HG03135 (cell line): ENCODE results near the gene COL20A1.

Experiments used
- ATAC-seq: cut with Tn5 transposase; IDR thresholded peaks from one replicate; pipeline ENCODE4 v1.9.1; 2021; ENCODE audit warnings: mild to moderate bottlenecking, moderate library complexity; ENCODE audit not compliant: unreplicated experiment

Gene COL20A1

GRCh38 chr20:63346131-63347080 lies 53.4 kb downstream of the COL20A1 start:
- ATAC-seq: no peak

- no peak for ATAC-seq
Measured at GRCh38 chr20:63347081-63347741, 54.2 kb downstream of the COL20A1 start.

- no peak for ATAC-seq
Measured at GRCh38 chr20:63347950-63348827, 55.2 kb downstream of the COL20A1 start.

GRCh38 chr20:63348828-63349515 lies 56.0 kb downstream of the COL20A1 start:
- ATAC-seq: no peak

- no peak for ATAC-seq
Measured at GRCh38 chr20:63349516-63349895, 56.5 kb downstream of the COL20A1 start.

- ATAC-seq: no peak
Measured at GRCh38 chr20:63350196-63350595, 57.2 kb downstream of the COL20A1 start.

- ATAC-seq: no peak
Measured at GRCh38 chr20:63350597-63351325, 57.8 kb downstream of the COL20A1 start.

GRCh38 chr20:63351326-63351700 lies 58.3 kb downstream of the COL20A1 start:
- ATAC-seq: no peak

- no peak for ATAC-seq
Measured at GRCh38 chr20:63351811-63352591, 59.0 kb downstream of the COL20A1 start.

- ATAC-seq: no peak
Measured at GRCh38 chr20:63352811-63353221, 59.8 kb downstream of the COL20A1 start.

- ATAC-seq: no peak
Measured at GRCh38 chr20:63354636-63355350, 61.8 kb downstream of the COL20A1 start.

- ATAC-seq: no peak
Measured at GRCh38 chr20:63355781-63356295, 62.9 kb downstream of the COL20A1 start.

- ATAC-seq: no peak
Measured at GRCh38 chr20:63356511-63356910, 63.5 kb downstream of the COL20A1 start.

- ATAC-seq: no peak
Measured at GRCh38 chr20:63356931-63357879, 64.2 kb downstream of the COL20A1 start.

- ATAC-seq: no peak
Measured at GRCh38 chr20:63357921-63358905, 65.2 kb downstream of the COL20A1 start.
